ENCODE results near the gene SDC1.

DNA sequence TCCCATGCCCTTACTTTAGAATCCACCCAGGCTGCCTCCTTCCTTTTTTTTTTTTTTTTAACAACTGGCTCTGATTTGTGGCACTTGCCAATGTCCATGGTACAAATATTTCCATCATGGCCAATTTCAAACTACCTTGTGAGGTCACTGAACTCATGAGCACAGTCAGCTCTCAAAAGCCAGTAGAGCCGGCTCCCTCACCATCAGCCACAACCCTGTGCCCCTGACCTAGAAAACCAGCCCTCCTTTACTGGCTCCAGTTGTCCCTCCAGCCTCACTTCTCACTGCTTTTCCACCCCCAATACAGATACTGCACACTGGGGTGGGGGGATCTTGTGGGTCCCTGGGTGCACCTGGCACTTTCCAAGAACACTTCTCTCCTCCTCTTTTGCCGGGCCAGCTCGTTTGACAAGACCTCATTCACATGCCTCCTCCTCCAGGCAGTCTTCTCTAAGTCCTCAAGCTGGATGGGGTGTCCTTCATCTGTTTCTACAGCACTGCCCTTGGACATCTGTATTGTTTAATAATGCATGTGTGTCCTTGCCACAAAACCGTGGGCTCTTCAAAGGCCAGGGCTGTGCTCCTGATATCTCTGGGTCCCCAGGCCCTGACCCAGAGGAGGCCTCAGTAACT, 35.5 kb downstream of the SDC1 start:
- TF ChIP-seq SUZ12 (IDR thresholded peaks at IDR 0.05): no peak
- TF ChIP-seq SP1 (IDR thresholded peaks at IDR 0.05): no peak
- TF ChIP-seq FOXM1 (IDR thresholded peaks at IDR 0.05; ENCODE audit: borderline replicate concordance): no peak
- no peak for TF ChIP-seq FOXK2 (IDR thresholded peaks at IDR 0.05)
- TF ChIP-seq CTBP1 (IDR thresholded peaks at IDR 0.05; ENCODE audit: borderline replicate concordance): no peak
- TF ChIP-seq L3MBTL2 (conservative IDR thresholded peaks at IDR 0.05): no peak
- TF ChIP-seq LEF1 (IDR thresholded peaks at IDR 0.05; ENCODE audit: borderline replicate concordance): no peak
- no peak for TF ChIP-seq TARDBP (IDR thresholded peaks at IDR 0.05)
- no peak for TF ChIP-seq NFRKB (IDR thresholded peaks at IDR 0.05)
- no peak for TF ChIP-seq HDGF (IDR thresholded peaks at IDR 0.05; ENCODE audit: borderline replicate concordance)
- no peak for TF ChIP-seq BHLHE40 (IDR thresholded peaks at IDR 0.05; ENCODE audit: borderline replicate concordance)

Data from HEK293T (cell line).